ENCODE measurements around the gene SGK1. TPM values are rescaled to one million over a fixed set of nuclear protein-coding genes. Genes with fewer than 3 reads are reported as not detected.

SGK1 gene
- total RNA-seq, 1 donor from 2014 or later, result 91.0 TPM

- Mint-ChIP-seq H3K36me3 (ENCODE audit: low read depth) (no peaks in the 10 kb centered on the region), H3K9me3 (ENCODE audit: low read depth) (no peaks in the 10 kb centered on the region), H3K4me1 (ENCODE audit: low read depth) (peaks cover 18% of the 10 kb centered on the region), H3K4me3 (ENCODE audit: unreplicated experiment) (peak overlapping the region; percentile 80), H3K27ac (ENCODE audit: unreplicated experiment) (no peak overlapping the region), H3K27me3 (ENCODE audit: low read depth) (peaks cover 2% of the 10 kb centered on the region)
- DNase-seq (ENCODE audit: low spot score), result no peak
- TF ChIP-seq CTCF (IDR thresholded peaks at IDR 0.05), result no peak
Measured at GRCh38 chr6:134316733-134317431, 1.0 kb downstream of the SGK1 start.

GRCh38 chr6:134315974-134316441, 1.9 kb downstream of the SGK1 start:
- H3K36me3 Mint-ChIP-seq (ENCODE audit: low read depth), result peaks cover 1% of the 10 kb centered on the region
- DNase-seq (ENCODE audit: low spot score), result no peak
- no peak overlapping the region for H3K4me3 Mint-ChIP-seq (ENCODE audit: unreplicated experiment)
- H3K27ac Mint-ChIP-seq (ENCODE audit: unreplicated experiment), result no peak overlapping the region
- peaks cover 2% of the 10 kb centered on the region for H3K27me3 Mint-ChIP-seq (ENCODE audit: low read depth)
- no peaks in the 10 kb centered on the region for H3K9me3 Mint-ChIP-seq (ENCODE audit: low read depth)
- peaks cover 17% of the 10 kb centered on the region for H3K4me1 Mint-ChIP-seq (ENCODE audit: low read depth)
- no peak for TF ChIP-seq CTCF (IDR thresholded peaks at IDR 0.05)

GRCh38 chr6:134315189-134315588, 2.7 kb downstream of the SGK1 start:
- no peak for TF ChIP-seq CTCF (IDR thresholded peaks at IDR 0.05)
- Mint-ChIP-seq H3K4me1 (ENCODE audit: low read depth) (peaks cover 17% of the 10 kb centered on the region), H3K36me3 (ENCODE audit: low read depth) (peaks cover 1% of the 10 kb centered on the region), H3K9me3 (ENCODE audit: low read depth) (no peaks in the 10 kb centered on the region), H3K4me3 (ENCODE audit: unreplicated experiment) (no peak overlapping the region), H3K27ac (ENCODE audit: unreplicated experiment) (no peak overlapping the region), H3K27me3 (ENCODE audit: low read depth) (peaks cover 2% of the 10 kb centered on the region)
- no peak for DNase-seq (ENCODE audit: low spot score)

- H3K4me1 Mint-ChIP-seq (ENCODE audit: low read depth), result peaks cover 17% of the 10 kb centered on the region
- H3K9me3 Mint-ChIP-seq (ENCODE audit: low read depth), result no peaks in the 10 kb centered on the region
- no peak overlapping the region for H3K27ac Mint-ChIP-seq (ENCODE audit: unreplicated experiment)
- no peak for DNase-seq (ENCODE audit: low spot score)
- TF ChIP-seq CTCF (IDR thresholded peaks at IDR 0.05), result no peak
- peaks cover 1% of the 10 kb centered on the region for H3K36me3 Mint-ChIP-seq (ENCODE audit: low read depth)
- H3K4me3 Mint-ChIP-seq (ENCODE audit: unreplicated experiment), result no peak overlapping the region
- H3K27me3 Mint-ChIP-seq (ENCODE audit: low read depth), result peaks cover 2% of the 10 kb centered on the region
Measured at GRCh38 chr6:134314006-134314821, 3.7 kb downstream of the SGK1 start.

- H3K4me3 Mint-ChIP-seq (ENCODE audit: unreplicated experiment), result no peak overlapping the region
- TF ChIP-seq CTCF (IDR thresholded peaks at IDR 0.05), result no peak
- no peaks in the 10 kb centered on the region for H3K9me3 Mint-ChIP-seq (ENCODE audit: low read depth)
- no peak for DNase-seq (ENCODE audit: low spot score)
- no peak overlapping the region for H3K27ac Mint-ChIP-seq (ENCODE audit: unreplicated experiment)
- H3K27me3 Mint-ChIP-seq (ENCODE audit: low read depth), result peaks cover 2% of the 10 kb centered on the region
- peaks cover 1% of the 10 kb centered on the region for H3K36me3 Mint-ChIP-seq (ENCODE audit: low read depth)
- H3K4me1 Mint-ChIP-seq (ENCODE audit: low read depth), result peaks cover 4% of the 10 kb centered on the region
Measured at GRCh38 chr6:134312038-134312660, 5.8 kb downstream of the SGK1 start.
